Activated naive CD4-positive, alpha-beta T cell treated with Interleukin-2 at 50 U/mL for 16 hours (primary cell): ENCODE measurements around the gene MTO1.
"Not testable (repeated sequence)": the region's sequence is repeated elsewhere in the genome, so short reads cannot be mapped to it uniquely, and the experiment has no call there.

ENCODE experiments used
- DNase-seq: peaks from one replicate; pipeline ENCODE4 v3.0.0-alpha.2; 2020

MTO1 gene

GRCh38 chr6:73505142-73505541 is 43.6 kb downstream of the MTO1 start:
- DNase-seq, result no peak

DNA sequence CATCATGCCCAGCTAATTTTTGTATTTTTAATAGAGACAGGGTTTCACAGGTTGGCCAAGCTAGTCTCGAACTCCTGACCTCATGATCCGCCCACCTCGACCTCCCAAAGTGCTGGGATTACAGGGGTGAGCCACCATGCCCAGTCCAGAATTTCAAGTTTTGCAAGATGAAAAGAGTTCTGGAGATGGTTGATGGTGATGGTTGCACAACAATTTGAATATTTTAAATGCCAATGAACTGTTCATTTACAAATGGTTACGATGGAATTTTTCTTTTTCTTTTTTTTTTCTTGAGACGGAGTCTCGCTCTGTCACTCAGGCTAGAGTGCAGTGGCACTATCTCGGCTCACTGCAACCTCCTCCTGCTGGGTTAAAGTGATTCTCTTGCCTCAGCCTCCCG is 44.2 kb downstream of the MTO1 start:
- not testable (repeated sequence) for DNase-seq

- DNase-seq, result no peak
Observed at GRCh38 chr6:73506246-73506645, 44.7 kb downstream of the MTO1 start.

- DNase-seq, result no peak
Observed at GRCh38 chr6:73508776-73509175, 47.2 kb downstream of the MTO1 start.

DNA sequence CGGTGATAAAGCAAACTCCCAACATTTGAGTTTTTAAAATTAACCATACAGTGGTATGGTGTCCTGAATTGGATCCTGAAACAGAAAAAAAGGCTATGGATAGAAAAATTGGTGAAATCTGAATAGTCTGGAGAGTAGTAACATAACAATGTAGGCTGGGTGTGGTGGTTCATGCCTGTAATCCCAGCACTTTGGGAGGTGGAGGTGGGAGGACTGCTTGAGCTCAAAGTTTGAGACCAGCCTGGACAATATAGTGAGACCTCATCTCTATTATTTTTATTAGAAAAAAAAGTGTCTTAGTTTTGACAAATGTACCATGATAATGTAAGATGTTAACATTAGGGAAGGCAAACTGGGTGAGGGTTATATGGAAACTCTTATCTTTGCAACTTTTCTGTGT is 48.3 kb downstream of the MTO1 start:
- no peak for DNase-seq

DNA sequence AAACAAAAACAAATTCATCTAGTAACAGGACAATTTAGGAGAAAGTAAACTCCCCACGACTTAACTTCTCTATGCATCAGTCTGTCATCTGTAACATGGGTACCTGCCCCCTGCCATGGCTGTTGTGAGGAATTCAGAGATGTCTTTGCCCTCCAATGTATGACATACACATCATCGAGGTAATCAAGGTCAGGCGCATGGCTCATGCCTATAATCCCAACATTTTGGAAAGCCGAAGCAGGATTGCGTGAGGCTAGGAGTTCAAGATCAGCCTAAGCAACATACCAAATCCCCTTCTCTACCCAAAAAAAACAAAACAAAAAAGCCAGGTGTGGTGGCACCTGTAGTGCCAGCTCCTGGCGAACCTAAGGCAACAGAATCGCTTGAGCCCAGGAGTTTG is 50.3 kb downstream of the MTO1 start:
- no peak for DNase-seq

- no peak for DNase-seq
Observed at GRCh38 chr6:73513496-73513854, 51.9 kb downstream of the MTO1 start.

DNA sequence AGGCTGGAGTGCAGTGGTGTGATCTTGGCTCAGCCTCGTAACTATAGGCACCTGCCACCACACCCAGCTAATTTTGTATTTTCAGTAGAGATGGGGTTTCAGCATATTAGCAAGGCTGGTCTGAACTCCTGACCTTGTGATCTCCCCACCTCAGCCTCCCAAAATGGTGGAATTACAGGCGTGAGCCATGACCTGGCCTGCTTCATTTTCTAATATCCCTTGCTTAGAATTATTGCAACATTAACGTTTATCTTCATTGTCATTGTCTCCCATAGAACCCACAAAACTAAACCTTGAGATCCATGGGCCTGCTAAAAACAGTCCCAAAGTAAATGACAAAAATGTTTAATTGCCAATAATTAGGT is 53.2 kb downstream of the MTO1 start:
- no peak for DNase-seq

DNA sequence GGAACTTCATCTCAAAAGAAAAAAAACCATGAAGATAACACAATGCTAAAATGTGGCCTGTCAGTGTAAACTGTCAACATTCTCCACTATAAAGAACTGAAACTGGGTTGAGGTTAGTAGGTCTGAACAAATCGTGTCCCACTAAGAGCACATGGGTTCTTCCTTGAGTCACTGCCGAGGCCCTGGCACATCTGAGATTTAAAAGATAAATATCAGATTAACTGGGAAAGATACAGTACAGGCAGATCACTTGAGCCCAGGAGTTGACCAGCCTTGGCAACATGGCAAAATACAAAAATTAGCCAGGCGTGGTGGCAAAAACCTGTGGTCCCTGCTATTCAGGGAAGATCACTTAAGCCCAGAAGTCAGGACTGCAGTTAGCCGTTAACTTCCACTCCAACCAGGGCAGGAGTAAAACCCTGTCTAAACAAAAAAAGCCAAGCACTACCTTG is 53.7 kb downstream of the MTO1 start:
- peak; percentile 38 for DNase-seq

- DNase-seq, result no peak
Observed at GRCh38 chr6:73516514-73517489, 55.3 kb downstream of the MTO1 start.

GRCh38 chr6:73518100-73518981 is 56.8 kb downstream of the MTO1 start:
- not testable (repeated sequence) for DNase-seq

DNA sequence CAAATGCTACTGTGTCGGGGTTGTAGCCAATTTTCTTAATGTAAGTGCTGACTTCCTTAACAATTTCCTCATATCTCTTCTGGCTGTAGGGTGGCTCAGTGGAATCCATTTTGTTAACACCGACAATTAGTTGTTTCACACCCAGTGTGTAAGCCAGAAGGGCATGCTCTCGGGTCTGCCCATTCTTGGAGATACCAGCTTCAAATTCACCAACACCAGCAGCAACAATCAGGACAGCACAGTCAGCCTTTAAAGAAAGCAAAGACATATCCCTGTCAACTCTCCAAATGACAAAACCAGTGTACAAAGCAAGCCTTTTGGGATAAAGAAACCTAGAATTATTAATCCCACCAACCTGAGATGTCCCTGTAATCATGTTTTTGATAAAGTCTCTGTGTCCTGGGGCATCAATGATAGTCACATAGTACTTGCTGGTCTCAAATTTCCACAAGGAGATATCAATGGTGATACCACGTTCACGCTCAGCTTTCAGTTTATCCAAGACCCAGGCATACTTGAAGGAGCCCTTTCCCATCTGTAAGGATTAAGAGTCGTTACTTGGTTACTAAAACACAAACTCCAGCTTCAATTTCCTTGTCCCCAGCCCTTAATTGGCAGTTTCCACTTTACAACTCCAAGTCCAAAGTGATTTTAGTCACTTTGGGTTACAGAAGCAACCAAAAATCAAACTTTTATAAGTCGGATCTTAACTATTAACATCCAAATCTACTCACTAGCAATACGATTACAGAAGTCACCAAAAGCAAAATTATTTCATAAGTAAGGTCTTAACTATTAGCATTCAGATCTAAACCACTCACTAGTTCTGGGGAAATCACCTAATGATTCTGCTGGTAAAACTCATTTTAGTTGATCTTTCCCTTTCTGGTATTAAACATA is 57.7 kb downstream of the MTO1 start:
- not testable (repeated sequence) for DNase-seq

- peak; percentile 86 for DNase-seq
Observed at GRCh38 chr6:73519926-73520687, 58.6 kb downstream of the MTO1 start.

- DNase-seq, result peak; percentile 100
Observed at GRCh38 chr6:73520688-73521350, 59.3 kb downstream of the MTO1 start, which contains the start of gene EEF1A1. EEF1A1 (minus strand) TSS chr6:73521032; CDS start chr6:73520026, 1,006 bp downstream.

- DNase-seq, result no peak
Observed at GRCh38 chr6:73521351-73521985, 59.9 kb downstream of the MTO1 start.

DNA sequence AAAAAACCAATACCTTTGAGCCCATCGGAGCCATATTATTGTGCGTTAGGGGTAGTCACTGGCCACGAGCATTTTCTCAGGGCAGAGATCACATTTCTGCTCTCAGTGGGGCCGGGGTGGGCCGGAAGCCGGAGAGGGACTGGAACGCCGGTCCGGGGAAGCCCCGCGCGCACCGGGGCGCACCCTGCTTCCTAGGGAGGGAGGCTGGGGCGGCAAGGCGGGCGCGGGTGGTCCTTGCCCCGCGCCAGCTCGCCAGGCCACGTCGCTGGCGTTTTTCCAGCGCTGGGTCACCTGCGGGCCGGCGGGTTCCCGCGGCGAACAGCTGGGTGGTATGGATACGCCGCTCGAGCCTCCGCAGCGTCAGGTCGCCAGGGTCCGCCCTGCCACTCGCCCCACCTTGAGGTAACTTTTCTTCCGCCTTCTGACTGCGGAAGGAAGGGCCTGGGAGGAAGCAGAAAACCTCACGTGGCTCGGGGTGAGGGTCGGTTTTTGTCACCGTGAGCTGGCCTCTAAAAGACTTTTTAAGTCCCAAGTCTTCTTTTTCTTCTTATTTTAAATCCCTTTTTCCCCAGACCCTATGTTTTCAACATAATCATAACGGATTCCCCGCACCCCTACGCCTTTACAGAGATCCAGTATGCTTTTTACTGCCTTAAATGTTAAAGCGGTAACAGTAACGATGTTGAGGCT is 62.0 kb downstream of the MTO1 start:
- peak; percentile 80 for DNase-seq

DNA sequence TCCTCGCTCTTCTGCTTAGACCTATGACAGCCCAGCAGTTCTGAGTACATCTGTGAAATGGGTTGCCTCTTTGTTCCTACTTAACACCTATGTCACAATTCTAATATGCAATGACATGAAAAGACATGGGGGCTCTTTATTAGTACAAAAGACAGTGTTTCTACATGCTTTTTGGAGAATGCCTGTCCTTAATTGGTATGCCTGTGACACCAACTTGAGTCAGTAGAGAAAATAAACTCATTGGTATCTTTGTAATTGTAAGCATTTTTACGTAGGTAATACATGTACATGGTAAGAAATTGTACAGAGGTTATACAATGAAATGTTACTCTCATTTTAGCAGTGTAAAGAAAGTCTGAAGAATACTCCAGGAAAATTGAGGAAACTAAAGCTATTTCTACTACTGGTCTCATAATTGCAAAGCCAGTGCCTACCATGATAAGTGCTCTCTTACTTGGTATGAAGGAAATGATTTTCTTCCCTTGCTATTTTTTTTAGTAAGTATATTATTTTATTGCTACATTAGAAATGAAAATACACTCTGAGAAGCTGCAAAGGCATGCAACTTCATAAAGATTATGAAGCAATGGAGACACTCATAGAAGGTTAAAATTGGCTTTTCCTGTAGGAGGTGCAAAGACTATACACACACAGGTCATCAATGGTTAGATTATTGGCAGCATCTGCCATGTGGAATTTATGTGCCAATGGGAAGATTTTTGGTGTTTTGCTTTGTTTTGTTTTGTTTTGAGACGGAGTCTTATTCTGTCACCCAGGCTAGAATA is 64.2 kb downstream of the MTO1 start:
- no peak for DNase-seq

DNA sequence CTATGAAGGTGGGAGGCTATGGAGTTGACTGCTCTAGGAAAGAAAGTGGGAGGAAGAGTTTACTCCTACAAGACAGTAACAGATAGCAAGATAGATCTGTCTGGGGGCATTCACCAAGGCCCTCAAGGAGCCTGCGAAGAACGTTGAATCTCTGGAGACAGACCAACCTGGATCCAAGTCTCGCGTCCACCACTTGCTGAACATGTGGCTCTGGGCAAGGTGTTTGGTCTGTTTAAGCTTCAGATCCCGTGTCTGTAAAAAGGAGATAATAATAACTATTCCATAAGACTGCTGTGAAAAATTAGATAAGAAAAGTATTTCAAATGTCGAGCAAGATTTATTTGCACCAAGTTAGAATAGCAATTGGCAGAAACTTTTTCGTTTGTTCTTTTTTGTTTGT is 67.4 kb downstream of the MTO1 start:
- DNase-seq, result no peak

DNA sequence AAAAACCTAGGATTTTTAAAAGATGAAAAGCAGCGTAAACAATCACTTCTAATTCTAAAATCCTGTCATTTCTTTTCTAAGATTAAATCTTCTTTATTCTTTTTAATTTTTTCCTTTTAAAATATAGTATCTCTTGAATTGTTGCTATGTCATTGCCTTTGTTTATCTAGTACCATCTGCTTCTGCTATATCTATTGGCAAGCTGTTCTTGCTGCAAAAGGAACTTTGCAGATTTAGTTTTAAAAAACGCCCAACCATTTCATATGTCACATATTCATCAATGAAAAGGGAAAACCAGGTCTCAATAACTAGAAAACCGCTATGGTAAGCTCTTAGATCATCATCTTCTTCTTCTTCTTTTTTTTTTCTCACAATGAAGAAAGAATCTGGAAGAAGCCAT is 70.8 kb downstream of the MTO1 start:
- DNase-seq, result no peak
